Mucosa of rectum (tissue), 2 donors: ENCODE data around the gene HDHD3.
"Not testable (repeated sequence)": the region's sequence is repeated elsewhere in the genome, so short reads cannot be mapped to it uniquely, and the experiment has no call there.

Experiments
- H3K27ac ChIP-seq, 2 donors: one replicate each; pipeline ENCODE4 v1.7.0; 2013; ENCODE audit warnings: inconsistent platforms in 2 of 2, low read depth in 2 of 2, low read length in 2 of 2
- H3K27me3 ChIP-seq, 2 donors: one replicate each; pipeline ENCODE4 v1.7.0; 2013; ENCODE audit warnings: low read length in 2 of 2; ENCODE audit not compliant: control insufficient read depth in 2 of 2, insufficient read depth in 2 of 2
- H3K36me3 ChIP-seq, 2 donors: one replicate each; pipeline ENCODE4 v1.7.0; 2013; ENCODE audit warnings: low read length in 2 of 2; ENCODE audit not compliant: control insufficient read depth in 2 of 2, insufficient read depth in 2 of 2
- H3K4me1 ChIP-seq, 2 donors: one replicate each; pipeline ENCODE4 v1.7.0; 2013; ENCODE audit warnings: low read length in 2 of 2, mild to moderate bottlenecking in 1 of 2; ENCODE audit not compliant: control insufficient read depth in 2 of 2, insufficient read depth in 2 of 2
- H3K4me3 ChIP-seq, 2 donors: one replicate each; pipeline ENCODE4 v1.7.0; 2013; ENCODE audit warnings: low read length in 2 of 2
- H3K9ac ChIP-seq, 2 donors: one replicate each; pipeline ENCODE4 v1.7.0; 2013; ENCODE audit warnings: low read length in 2 of 2, low read depth in 1 of 2, mild to moderate bottlenecking in 1 of 2
- H3K9me3 ChIP-seq, 2 donors: one replicate each; pipeline ENCODE4 v1.7.0; 2013; ENCODE audit warnings: low read length in 2 of 2; ENCODE audit not compliant: control insufficient read depth in 2 of 2
- donor health status: healthy.
- donor health status: Normal muscosa, but diverticular disease.

HDHD3 gene

DNA sequence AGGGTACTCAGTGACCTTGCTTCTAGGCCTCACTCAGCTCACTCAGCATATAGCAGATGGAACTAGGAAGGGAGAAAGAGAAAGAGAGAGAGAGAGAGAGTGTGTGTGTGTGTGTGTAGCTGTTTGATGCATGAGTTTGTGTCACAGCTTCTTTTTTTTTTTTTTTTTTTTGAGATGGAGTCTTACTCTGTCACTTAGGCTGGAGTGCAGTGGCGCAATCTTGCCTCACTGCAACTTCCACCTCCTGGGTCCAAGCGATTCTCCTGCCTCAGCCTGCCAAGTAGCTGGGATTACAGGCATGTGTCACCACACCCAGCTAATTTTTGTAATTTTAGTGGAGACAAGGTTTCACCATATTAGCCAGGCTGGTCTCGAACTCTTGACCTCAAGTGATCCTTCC, 11.1 kb downstream of the HDHD3 start:
- H3K27ac ChIP-seq, H3K36me3 ChIP-seq, H3K4me3 ChIP-seq: not testable (repeated sequence)

GRCh38 chr9:113364951-113365350, 11.8 kb downstream of the HDHD3 start:
- peaks cover 11% of the 10 kb centered on the region in 2 donors for H3K36me3 ChIP-seq
- no peak overlapping the region for H3K27ac ChIP-seq
- H3K27me3 ChIP-seq = no peaks in the 10 kb centered on the region
- no peaks in the 10 kb centered on the region for H3K4me1 ChIP-seq
- no peaks in the 10 kb centered on the region for H3K9me3 ChIP-seq
- H3K9ac ChIP-seq = no peak overlapping the region
- no peak overlapping the region for H3K4me3 ChIP-seq

More for the DNA sequence above, 11.1 kb downstream of the HDHD3 start:
- not testable (repeated sequence) for H3K27me3 ChIP-seq, H3K4me1 ChIP-seq, H3K9ac ChIP-seq, H3K9me3 ChIP-seq

- H3K4me1 ChIP-seq = no peaks in the 10 kb centered on the region
- H3K9ac ChIP-seq = no peak overlapping the region
- no peaks in the 10 kb centered on the region for H3K9me3 ChIP-seq
- peaks cover 11 to 18% of the 10 kb centered on the region in 2 donors for H3K36me3 ChIP-seq
- H3K27me3 ChIP-seq = no peaks in the 10 kb centered on the region
- no peak overlapping the region for H3K27ac ChIP-seq
- no peak overlapping the region for H3K4me3 ChIP-seq
Observed at GRCh38 chr9:113363336-113363735, 13.4 kb downstream of the HDHD3 start.

GRCh38 chr9:113361304-113362018, 15.3 kb downstream of the HDHD3 start:
- Histone ChIP-seq H3K9ac (no peak overlapping the region), H3K4me3 (no peak overlapping the region), H3K9me3 (no peaks in the 10 kb centered on the region)

GRCh38 chr9:113360242-113360842, 16.4 kb downstream of the HDHD3 start:
- Histone ChIP-seq H3K4me1 (no peaks in the 10 kb centered on the region), H3K27me3 (no peaks in the 10 kb centered on the region), H3K36me3 (peaks cover 9 to 13% of the 10 kb centered on the region in 2 donors), H3K4me3 (no peak overlapping the region), H3K9ac (no peak overlapping the region), H3K9me3 (no peaks in the 10 kb centered on the region), H3K27ac (no peak overlapping the region)

More at GRCh38 chr9:113361304-113362018, 15.3 kb downstream of the HDHD3 start:
- Histone ChIP-seq H3K4me1 (no peaks in the 10 kb centered on the region), H3K36me3 (peaks cover 11 to 14% of the 10 kb centered on the region in 2 donors), H3K27ac (no peak overlapping the region), H3K27me3 (no peaks in the 10 kb centered on the region)

DNA sequence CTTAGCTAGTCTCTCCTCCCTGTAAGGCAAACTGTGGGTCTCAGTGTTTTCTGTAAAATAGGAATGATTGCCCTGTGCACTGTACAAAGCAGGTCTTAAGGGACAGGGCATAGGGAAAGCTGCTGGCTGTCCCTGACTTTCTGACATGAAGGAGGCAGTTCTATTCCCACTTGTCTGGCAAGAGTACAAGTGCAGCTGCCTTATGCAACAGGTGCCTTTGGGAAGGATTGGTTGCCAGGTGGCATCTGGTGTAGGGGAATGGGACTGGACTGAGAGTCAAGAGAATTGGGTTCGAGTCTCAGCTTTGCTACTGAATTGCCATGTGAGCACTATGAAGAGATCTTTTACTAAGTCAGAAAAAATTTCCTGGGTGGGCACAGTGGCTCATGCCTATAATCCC, 17.4 kb downstream of the HDHD3 start:
- Histone ChIP-seq H3K4me1 (no peaks in the 10 kb centered on the region), H3K4me3 (no peak overlapping the region), H3K36me3 (peaks cover 13% of the 10 kb centered on the region in 2 donors), H3K27ac (no peak overlapping the region), H3K9ac (no peak overlapping the region), H3K9me3 (no peaks in the 10 kb centered on the region), H3K27me3 (no peaks in the 10 kb centered on the region)

DNA sequence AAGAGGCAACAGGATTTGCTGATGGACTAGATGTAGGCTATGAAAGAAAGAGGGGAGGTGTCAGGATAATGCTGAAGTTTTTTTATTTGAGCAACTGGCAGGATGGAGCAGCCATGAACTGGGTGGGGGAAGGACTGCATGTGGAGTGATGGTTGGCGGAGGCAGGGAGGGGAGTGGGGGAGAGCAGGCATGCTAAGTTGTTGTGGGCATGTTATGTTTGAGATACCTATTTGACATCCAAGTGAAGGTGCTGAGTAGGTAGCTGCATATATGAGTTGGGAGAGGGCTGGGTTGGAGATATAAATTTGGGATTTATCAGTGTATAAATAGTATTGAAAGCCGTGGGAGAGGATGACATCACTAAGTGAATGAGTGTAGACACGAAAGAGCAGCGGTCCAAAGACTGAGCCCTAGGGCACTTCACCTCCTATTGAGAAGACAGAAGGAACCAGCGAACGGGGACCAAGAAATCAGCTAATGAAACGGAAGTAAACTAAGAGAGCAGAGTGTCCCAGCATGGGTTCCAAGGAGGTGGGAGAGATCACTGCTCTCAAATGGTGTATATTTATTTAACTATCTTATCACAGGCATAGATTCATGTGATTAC, 20.0 kb downstream of the HDHD3 start:
- H3K27me3 ChIP-seq = no peaks in the 10 kb centered on the region
- no peak overlapping the region for H3K9ac ChIP-seq
- peaks cover 11 to 13% of the 10 kb centered on the region in 2 donors for H3K36me3 ChIP-seq
- no peaks in the 10 kb centered on the region for H3K9me3 ChIP-seq
- H3K27ac ChIP-seq = no peak overlapping the region
- no peaks in the 10 kb centered on the region for H3K4me1 ChIP-seq
- no peak overlapping the region for H3K4me3 ChIP-seq

DNA sequence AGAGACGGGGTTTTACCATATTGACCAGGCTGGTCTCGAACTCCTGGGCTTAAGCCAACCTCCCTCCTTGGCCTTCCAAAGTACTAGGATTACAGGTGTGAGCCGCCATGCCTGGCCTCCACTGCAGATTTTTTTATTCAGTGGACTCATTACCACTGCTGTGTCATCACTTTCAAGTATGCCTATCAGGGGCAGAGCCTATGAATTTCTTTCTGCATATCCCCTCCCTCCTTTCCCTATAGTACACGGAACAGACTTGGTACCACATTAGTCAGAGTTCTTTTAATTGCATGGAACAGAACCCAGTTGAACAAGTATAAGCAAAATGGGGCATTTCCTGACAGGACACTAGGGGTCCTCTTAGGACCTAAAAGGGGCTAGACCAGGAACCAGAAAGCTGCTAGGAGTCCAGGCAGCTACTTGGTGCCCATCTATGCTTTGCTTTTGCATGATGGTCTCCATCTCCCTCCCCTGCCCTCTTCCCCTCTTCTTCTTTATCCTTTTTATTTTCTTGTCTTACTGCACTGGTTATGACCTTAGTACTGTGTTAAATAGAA, 21.7 kb downstream of the HDHD3 start:
- no peaks in the 10 kb centered on the region for H3K27me3 ChIP-seq
- peaks cover 4 to 5% of the 10 kb centered on the region in 2 donors for H3K4me1 ChIP-seq
- H3K27ac ChIP-seq = no peak overlapping the region
- H3K4me3 ChIP-seq = no peak overlapping the region
- peaks cover 7 to 8% of the 10 kb centered on the region in 2 donors for H3K36me3 ChIP-seq
- no peaks in the 10 kb centered on the region for H3K9me3 ChIP-seq
- no peak overlapping the region for H3K9ac ChIP-seq

GRCh38 chr9:113352411-113352810, 24.4 kb downstream of the HDHD3 start:
- Histone ChIP-seq H3K9me3 (no peaks in the 10 kb centered on the region), H3K9ac (no peak overlapping the region), H3K4me3 (no peak overlapping the region), H3K36me3 (peaks cover 0 to 6% of the 10 kb centered on the region in 2 donors), H3K27ac (no peak overlapping the region), H3K27me3 (peaks cover 0 to 2% of the 10 kb centered on the region in 2 donors), H3K4me1 (peaks cover 17 to 21% of the 10 kb centered on the region in 2 donors)

GRCh38 chr9:113352006-113352405, 24.8 kb downstream of the HDHD3 start:
- no peak overlapping the region for H3K27ac ChIP-seq
- H3K4me3 ChIP-seq = no peak overlapping the region
- H3K27me3 ChIP-seq = peaks cover 0 to 2% of the 10 kb centered on the region in 2 donors
- H3K9me3 ChIP-seq = no peaks in the 10 kb centered on the region
- peaks cover 0 to 6% of the 10 kb centered on the region in 2 donors for H3K36me3 ChIP-seq
- no peak overlapping the region for H3K9ac ChIP-seq
- peaks cover 21 to 22% of the 10 kb centered on the region in 2 donors for H3K4me1 ChIP-seq
